Astrocyte of the spinal cord (primary cell): ENCODE data around the gene PPP4R1.
A peak's percentile ranks its signal among the peaks of the same experiment; 100 is the strongest.

Source experiments
- DNase-seq: peaks from one replicate; pipeline ENCODE4 v3.0.0; 2011; ENCODE audit warnings: low read depth, low spot score
- H3K4me3 ChIP-seq: 2 replicates; pipeline ENCODE4 v1.5.1; 2011; ENCODE audit warnings: low read depth, mild to moderate bottlenecking, low read length, moderate library complexity
- in situ Hi-C: cut with HindIII; loops from 2 replicates; pipeline ENCODE4 v1.10.0; 2017; ENCODE audit warnings: low sequenced_read_pairs
- TF ChIP-seq, protein P1 (sequence below): IDR thresholded peaks from 2 replicates; pipeline ENCODE4 v1.5.1; 2012; ENCODE audit warnings: low read depth, mild to moderate bottlenecking, low read length, inconsistent platforms

PPP4R1 gene

GRCh38 chr18:9596226-9596625 is 18.1 kb downstream of the PPP4R1 start:
- H3K4me3 ChIP-seq: no peak overlapping the region
- in situ Hi-C loops: no loop called here
- TF ChIP-seq, protein P1, sequence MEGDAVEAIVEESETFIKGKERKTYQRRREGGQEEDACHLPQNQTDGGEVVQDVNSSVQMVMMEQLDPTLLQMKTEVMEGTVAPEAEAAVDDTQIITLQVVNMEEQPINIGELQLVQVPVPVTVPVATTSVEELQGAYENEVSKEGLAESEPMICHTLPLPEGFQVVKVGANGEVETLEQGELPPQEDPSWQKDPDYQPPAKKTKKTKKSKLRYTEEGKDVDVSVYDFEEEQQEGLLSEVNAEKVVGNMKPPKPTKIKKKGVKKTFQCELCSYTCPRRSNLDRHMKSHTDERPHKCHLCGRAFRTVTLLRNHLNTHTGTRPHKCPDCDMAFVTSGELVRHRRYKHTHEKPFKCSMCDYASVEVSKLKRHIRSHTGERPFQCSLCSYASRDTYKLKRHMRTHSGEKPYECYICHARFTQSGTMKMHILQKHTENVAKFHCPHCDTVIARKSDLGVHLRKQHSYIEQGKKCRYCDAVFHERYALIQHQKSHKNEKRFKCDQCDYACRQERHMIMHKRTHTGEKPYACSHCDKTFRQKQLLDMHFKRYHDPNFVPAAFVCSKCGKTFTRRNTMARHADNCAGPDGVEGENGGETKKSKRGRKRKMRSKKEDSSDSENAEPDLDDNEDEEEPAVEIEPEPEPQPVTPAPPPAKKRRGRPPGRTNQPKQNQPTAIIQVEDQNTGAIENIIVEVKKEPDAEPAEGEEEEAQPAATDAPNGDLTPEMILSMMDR: no peak
- DNase-seq: no peak

DNA sequence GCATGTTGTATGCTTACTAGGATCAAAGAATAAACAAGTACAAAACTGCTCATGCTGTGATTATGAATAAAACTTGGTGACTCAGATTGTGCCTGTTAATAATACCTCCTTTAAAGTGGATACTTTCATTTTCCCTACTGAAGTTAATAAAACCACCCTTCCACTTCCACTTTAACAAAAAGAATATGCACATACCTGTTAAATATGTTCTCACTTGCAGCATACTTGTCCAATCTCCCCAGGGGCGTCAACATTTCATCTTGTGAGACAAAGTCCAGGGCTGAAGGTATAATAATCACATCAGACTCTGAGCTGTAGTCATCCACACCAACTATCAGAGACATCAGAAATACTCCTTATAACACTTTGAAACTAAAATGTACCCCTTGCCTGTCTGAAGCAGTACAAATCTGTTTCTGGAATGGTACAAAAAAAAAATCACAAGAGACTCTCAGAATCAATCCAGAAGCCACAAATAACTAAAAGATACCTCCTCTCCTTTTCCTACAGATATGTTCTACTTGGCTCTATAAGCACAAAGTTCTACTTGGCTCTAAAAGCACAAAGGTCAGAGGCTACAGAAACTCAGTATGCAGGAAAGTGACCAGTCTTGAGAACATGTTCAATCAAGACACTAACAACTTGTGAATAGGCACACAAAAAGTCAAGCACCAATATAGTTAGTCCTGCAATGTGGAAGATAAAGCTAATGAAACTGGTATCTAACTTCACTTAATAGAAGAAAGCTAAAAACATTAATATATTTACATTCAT is 19.3 kb downstream of the PPP4R1 start:
- DNase-seq: peak; percentile 47
- H3K4me3 ChIP-seq: no peak overlapping the region
- TF ChIP-seq, protein P1: no peak
- in situ Hi-C loops: no loop called here

DNA sequence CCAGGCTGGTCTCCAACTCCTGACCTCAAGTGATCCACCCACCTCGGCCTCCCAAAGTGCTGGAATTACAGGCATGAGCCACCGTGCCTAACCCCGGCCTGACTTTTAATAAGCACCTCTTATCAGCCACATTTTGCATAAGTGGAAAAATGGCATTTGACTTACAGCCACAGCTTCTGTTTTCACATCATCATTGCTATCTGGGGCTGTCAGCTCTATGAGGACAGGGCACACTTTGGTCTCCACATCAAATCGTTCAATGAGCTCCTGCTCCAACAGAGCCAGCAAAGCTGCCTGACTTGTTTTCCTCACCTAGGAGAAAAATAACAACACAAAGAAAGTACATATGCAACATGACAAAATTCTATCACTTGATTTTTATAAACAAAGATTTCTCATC is 26.4 kb downstream of the PPP4R1 start:
- no peak for DNase-seq
- H3K4me3 ChIP-seq: no peak overlapping the region
- TF ChIP-seq, protein P1: no peak
- in situ Hi-C loops: no loop called here

GRCh38 chr18:9586814-9587213 is 27.5 kb downstream of the PPP4R1 start:
- no peak for DNase-seq
- no peak overlapping the region for H3K4me3 ChIP-seq
- TF ChIP-seq, protein P1: no peak
- in situ Hi-C loops: no loop called here

GRCh38 chr18:9581667-9582066 is 32.7 kb downstream of the PPP4R1 start:
- TF ChIP-seq, protein P1: no peak
- no peak for DNase-seq
- in situ Hi-C loops: no loop called here
- no peak overlapping the region for H3K4me3 ChIP-seq

GRCh38 chr18:9578306-9578705 is 36.1 kb downstream of the PPP4R1 start:
- DNase-seq: no peak
- in situ Hi-C loops: no loop called here
- no peak overlapping the region for H3K4me3 ChIP-seq
- TF ChIP-seq, protein P1: no peak
